ENCODE measurements around the gene SORBS1.

DNA sequence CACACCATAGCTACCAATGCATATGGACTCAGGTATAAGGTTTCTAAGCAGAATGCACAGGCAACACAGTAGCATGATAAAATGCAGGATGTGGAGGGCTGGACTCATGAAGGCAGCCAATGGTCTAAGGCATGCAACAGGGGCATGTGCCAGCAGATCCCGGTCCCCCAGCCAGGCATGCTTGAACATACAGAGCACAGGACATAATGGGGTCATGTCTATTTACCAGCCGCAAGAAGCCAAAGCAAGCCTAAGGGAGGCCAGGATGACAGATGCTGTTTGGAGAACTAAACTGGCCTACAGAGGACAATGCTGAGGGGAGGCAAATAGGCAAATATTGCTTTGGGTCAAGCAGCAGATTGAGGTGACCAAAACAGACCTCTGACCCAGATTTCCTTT lies 210.3 kb downstream of the SORBS1 start:
- TF ChIP-seq EZH2 (IDR thresholded peaks at IDR 0.05) = no peak
- TF ChIP-seq, protein P1, sequence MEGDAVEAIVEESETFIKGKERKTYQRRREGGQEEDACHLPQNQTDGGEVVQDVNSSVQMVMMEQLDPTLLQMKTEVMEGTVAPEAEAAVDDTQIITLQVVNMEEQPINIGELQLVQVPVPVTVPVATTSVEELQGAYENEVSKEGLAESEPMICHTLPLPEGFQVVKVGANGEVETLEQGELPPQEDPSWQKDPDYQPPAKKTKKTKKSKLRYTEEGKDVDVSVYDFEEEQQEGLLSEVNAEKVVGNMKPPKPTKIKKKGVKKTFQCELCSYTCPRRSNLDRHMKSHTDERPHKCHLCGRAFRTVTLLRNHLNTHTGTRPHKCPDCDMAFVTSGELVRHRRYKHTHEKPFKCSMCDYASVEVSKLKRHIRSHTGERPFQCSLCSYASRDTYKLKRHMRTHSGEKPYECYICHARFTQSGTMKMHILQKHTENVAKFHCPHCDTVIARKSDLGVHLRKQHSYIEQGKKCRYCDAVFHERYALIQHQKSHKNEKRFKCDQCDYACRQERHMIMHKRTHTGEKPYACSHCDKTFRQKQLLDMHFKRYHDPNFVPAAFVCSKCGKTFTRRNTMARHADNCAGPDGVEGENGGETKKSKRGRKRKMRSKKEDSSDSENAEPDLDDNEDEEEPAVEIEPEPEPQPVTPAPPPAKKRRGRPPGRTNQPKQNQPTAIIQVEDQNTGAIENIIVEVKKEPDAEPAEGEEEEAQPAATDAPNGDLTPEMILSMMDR (IDR thresholded peaks at IDR 0.05) = no peak

All from neural progenitor cell (in vitro differentiated cells).